Measurements from ENCODE around the gene B3GAT3.

The B3GAT3 gene

GRCh38 chr11:62592989-62593421 is 28.8 kb downstream of the B3GAT3 start:
- no peak overlapping the region for H2AFZ ChIP-seq (ENCODE audit: low read depth, low read length, severe bottlenecking)
- H3K9me2 ChIP-seq (replicated peaks; ENCODE audit: insufficient read depth, low read length) = no peaks in the 10 kb centered on the region
- no peaks in the 10 kb centered on the region for H3K36me3 ChIP-seq (ENCODE audit: low read length)
- peaks cover 29% of the 10 kb centered on the region for H3F3A ChIP-seq (ENCODE audit: insufficient read depth)
- no peak for TF ChIP-seq EZH2phosphoT487 (conservative IDR thresholded peaks at IDR 0.05; ENCODE audit: low read length)
- TF ChIP-seq CTCF (IDR thresholded peaks at IDR 0.05; ENCODE audit: insufficient read depth, low read length, poor library complexity, severe bottlenecking) = no peak
- H3K4me3 ChIP-seq (ENCODE audit: insufficient read depth, low read length, poor library complexity, severe bottlenecking) = no peak overlapping the region
- H3K27ac ChIP-seq (ENCODE audit: low read depth, low read length) = peak overlapping the region; percentile 79; the same call in 1 of the 2 replicates
- peak overlapping the region; percentile 73 for H3K9ac ChIP-seq (ENCODE audit: low read length)
- H3K79me2 ChIP-seq (ENCODE audit: insufficient read depth, low read length) = peaks cover 16% of the 10 kb centered on the region
- no peaks in the 10 kb centered on the region for H3K27me3 ChIP-seq (ENCODE audit: low read length)
- H3K9me3 ChIP-seq (ENCODE audit: insufficient read depth, low read length) = no peaks in the 10 kb centered on the region
- H3K4me2 ChIP-seq (ENCODE audit: low read depth, low read length, poor library complexity, severe bottlenecking) = no peak overlapping the region
- no peaks in the 10 kb centered on the region for H4K20me1 ChIP-seq (ENCODE audit: low read depth, low read length)

- H3K9me3 ChIP-seq (ENCODE audit: insufficient read depth, low read length) = no peaks in the 10 kb centered on the region
- no peaks in the 10 kb centered on the region for H3K9me2 ChIP-seq (replicated peaks; ENCODE audit: insufficient read depth, low read length)
- peaks cover 29% of the 10 kb centered on the region for H3F3A ChIP-seq (ENCODE audit: insufficient read depth)
- no peaks in the 10 kb centered on the region for H4K20me1 ChIP-seq (ENCODE audit: low read depth, low read length)
- H3K79me2 ChIP-seq (ENCODE audit: insufficient read depth, low read length) = peaks cover 16% of the 10 kb centered on the region
- H3K4me2 ChIP-seq (ENCODE audit: low read depth, low read length, poor library complexity, severe bottlenecking) = peak overlapping the region; percentile 83
- 0 out of 2 replicates have a peak, but pooled peaks cover 3% of the 10 kb centered on the region for H3K36me3 ChIP-seq (ENCODE audit: low read length)
- no peaks in the 10 kb centered on the region for H3K27me3 ChIP-seq (ENCODE audit: low read length)
- peak overlapping the region; percentile 58 for H3K4me3 ChIP-seq (ENCODE audit: insufficient read depth, low read length, poor library complexity, severe bottlenecking)
- no peak for TF ChIP-seq EZH2phosphoT487 (conservative IDR thresholded peaks at IDR 0.05; ENCODE audit: low read length)
- TF ChIP-seq CTCF (IDR thresholded peaks at IDR 0.05; ENCODE audit: insufficient read depth, low read length, poor library complexity, severe bottlenecking) = no peak
- H2AFZ ChIP-seq (ENCODE audit: low read depth, low read length, severe bottlenecking) = peak overlapping the region; percentile 46
- peak overlapping the region; percentile 79 for H3K27ac ChIP-seq (ENCODE audit: low read depth, low read length)
- peak overlapping the region; percentile 73 for H3K9ac ChIP-seq (ENCODE audit: low read length)
Observed at GRCh38 chr11:62592146-62592815, 29.5 kb downstream of the B3GAT3 start.

GRCh38 chr11:62591448-62592145 is 30.2 kb downstream of the B3GAT3 start, which contains the start of gene TUT1:
TUT1 (minus strand) TSS chr11:62591523; CDS start chr11:62591485, 38 bp downstream.
- peak within 1 kb of the TSS; percentile 93 for H3K4me2 ChIP-seq (ENCODE audit: low read depth, low read length, poor library complexity, severe bottlenecking)
- no peaks in the 10 kb centered on the region for H3K9me2 ChIP-seq (replicated peaks; ENCODE audit: insufficient read depth, low read length)
- no peak for TF ChIP-seq CTCF (IDR thresholded peaks at IDR 0.05; ENCODE audit: insufficient read depth, low read length, poor library complexity, severe bottlenecking)
- TF ChIP-seq EZH2phosphoT487 (conservative IDR thresholded peaks at IDR 0.05; ENCODE audit: low read length) = no peak
- H3K79me2 ChIP-seq (ENCODE audit: insufficient read depth, low read length) = peaks cover 16% of the 10 kb centered on the region
- peak within 1 kb of the TSS; percentile 54 for H2AFZ ChIP-seq (ENCODE audit: low read depth, low read length, severe bottlenecking)
- no peaks in the 10 kb centered on the region for H4K20me1 ChIP-seq (ENCODE audit: low read depth, low read length)
- peaks cover 29% of the 10 kb centered on the region for H3F3A ChIP-seq (ENCODE audit: insufficient read depth)
- H3K27ac ChIP-seq (ENCODE audit: low read depth, low read length) = peak within 1 kb of the TSS; percentile 79
- H3K4me3 ChIP-seq (ENCODE audit: insufficient read depth, low read length, poor library complexity, severe bottlenecking) = peak within 1 kb of the TSS; percentile 99
- no peaks in the 10 kb centered on the region for H3K9me3 ChIP-seq (ENCODE audit: insufficient read depth, low read length)
- no peaks in the 10 kb centered on the region for H3K27me3 ChIP-seq (ENCODE audit: low read length)
- H3K9ac ChIP-seq (ENCODE audit: low read length) = peak within 1 kb of the TSS; percentile 92
- 0 out of 2 replicates have a peak, but pooled peaks cover 3% of the 10 kb centered on the region for H3K36me3 ChIP-seq (ENCODE audit: low read length)

Data from SU-DHL-6 (cell line).